Epithelial cell of proximal tubule (primary cell): ENCODE data around the gene MAP7D2. TPM values are rescaled to one million over a fixed set of nuclear protein-coding genes. Genes with fewer than 3 reads are reported as not detected.

Source experiments
- DNase-seq: peaks from one replicate; pipeline ENCODE4 v3.0.0-alpha.2; 2011; ENCODE audit warnings: low read depth
- H3K4me3 ChIP-seq: 2 replicates; pipeline ENCODE4 v1.5.1; 2011; ENCODE audit warnings: low read depth, mild to moderate bottlenecking, low read length
- CTCF ChIP-seq: conservative IDR thresholded peaks from 2 replicates; pipeline ENCODE4 v1.5.1; 2012; ENCODE audit warnings: low read depth, mild to moderate bottlenecking, low read length
- total RNA-seq: library from RNA; depleted of rRNA; stranded (reverse); fragments of >200 nt; gene quantifications from 2 replicates; pipeline ENCODE4 v1.2.3, GENCODE V29; 2015

The MAP7D2 gene
- total RNA-seq, 1 donor from 2014 or later: 1.4 TPM

GRCh38 chrX:20026278-20026677 is 90.4 kb downstream of the MAP7D2 start:
- DNase-seq: no peak
- no peak for TF ChIP-seq CTCF
- H3K4me3 ChIP-seq: no peak overlapping the region

GRCh38 chrX:20019672-20020365 is 96.9 kb downstream of the MAP7D2 start:
- no peak for DNase-seq
- no peak overlapping the region for H3K4me3 ChIP-seq
- no peak for TF ChIP-seq CTCF

- H3K4me3 ChIP-seq: no peak overlapping the region
- no peak for TF ChIP-seq CTCF
- no peak for DNase-seq
These were observed 100.1 kb downstream of the MAP7D2 start for GRCh38 chrX:20016616-20016945.

- H3K4me3 ChIP-seq: no peak overlapping the region
- TF ChIP-seq CTCF: no peak
- no peak for DNase-seq
These were observed 100.6 kb downstream of the MAP7D2 start for GRCh38 chrX:20015945-20016615.

- no peak for DNase-seq
- TF ChIP-seq CTCF: no peak
These were observed 101.3 kb downstream of the MAP7D2 start for GRCh38 chrX:20015422-20015821.

GRCh38 chrX:20011608-20012007 is 105.1 kb downstream of the MAP7D2 start:
- DNase-seq: no peak
- no peak overlapping the region for H3K4me3 ChIP-seq
- TF ChIP-seq CTCF: no peak

More at GRCh38 chrX:20015422-20015821, 101.3 kb downstream of the MAP7D2 start:
- H3K4me3 ChIP-seq: no peak overlapping the region
